Natural killer cell treated with Interleukin-12 subunit alpha and Interleukin-12 subunit beta and Interleukin-15 and Interleukin-18, amount 100 ng/mL, for 72 hours (primary cell): ENCODE data around the gene SUV39H1. TPM values are rescaled to one million over a fixed set of nuclear protein-coding genes. Genes with fewer than 3 reads are reported as not detected.
"Not testable (repeated sequence)": the region's sequence is repeated elsewhere in the genome, so short reads cannot be mapped to it uniquely, and the experiment has no call there.

ENCODE experiments used
- ATAC-seq, 2 donors: fragments of 150-1000 bp; cut with Tn5 transposase in 1 of 2; sonication (Bioruptor Pico), chemical (Tn5 transposase) in 1 of 2; 2 replicates each; pipeline ENCODE4 v1.10.0; 2021
- DNase-seq: peaks from one replicate; pipeline ENCODE4 v3.0.0; 2022; ENCODE audit warnings: low spot score
- H3K27ac Mint-ChIP-seq, 2 donors: 1 replicate in 1 of 2; 2 replicates in 1 of 2; pipeline ENCODE4 v1.8.0; 2022; ENCODE audit warnings: mixed read lengths in 2 of 2, mild to moderate bottlenecking in 1 of 2, moderate library complexity in 1 of 2
- H3K27me3 Mint-ChIP-seq, 2 donors: 1 replicate in 1 of 2; 2 replicates in 1 of 2; pipeline ENCODE4 v1.8.0; 2022; ENCODE audit warnings: mixed read lengths in 2 of 2
- H3K36me3 Mint-ChIP-seq: one replicate; pipeline ENCODE4 v1.8.0; 2022; ENCODE audit warnings: mixed read lengths
- H3K4me1 Mint-ChIP-seq, 2 donors: 1 replicate in 1 of 2; 2 replicates in 1 of 2; pipeline ENCODE4 v1.8.0; 2022; ENCODE audit warnings: low read depth in 2 of 2, mixed read lengths in 2 of 2, mild to moderate bottlenecking in 1 of 2
- H3K4me3 Mint-ChIP-seq: one replicate; pipeline ENCODE4 v1.8.0; 2022; ENCODE audit warnings: mixed read lengths
- H3K9me3 Mint-ChIP-seq: 2 replicates; pipeline ENCODE4 v1.8.0; 2022; ENCODE audit warnings: mixed read lengths
- total RNA-seq, 2 donors: library from RNA; stranded (reverse); gene quantifications; one replicate each; pipeline ENCODE4 v1.2.3, GENCODE V29; 2022

The SUV39H1 gene, protein sequence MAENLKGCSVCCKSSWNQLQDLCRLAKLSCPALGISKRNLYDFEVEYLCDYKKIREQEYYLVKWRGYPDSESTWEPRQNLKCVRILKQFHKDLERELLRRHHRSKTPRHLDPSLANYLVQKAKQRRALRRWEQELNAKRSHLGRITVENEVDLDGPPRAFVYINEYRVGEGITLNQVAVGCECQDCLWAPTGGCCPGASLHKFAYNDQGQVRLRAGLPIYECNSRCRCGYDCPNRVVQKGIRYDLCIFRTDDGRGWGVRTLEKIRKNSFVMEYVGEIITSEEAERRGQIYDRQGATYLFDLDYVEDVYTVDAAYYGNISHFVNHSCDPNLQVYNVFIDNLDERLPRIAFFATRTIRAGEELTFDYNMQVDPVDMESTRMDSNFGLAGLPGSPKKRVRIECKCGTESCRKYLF
- total RNA-seq, result 10 to 100 TPM; 19.2 to 33.8 TPM

GRCh38 chrX:48696301-48696908 lies at the start of gene SUV39H1:
Gene SUV39H1, plus strand, starts transcription at chrX:48696734. Its CDS starts 51 bp downstream, at chrX:48696785.
- peak; percentile 96 for ATAC-seq
- peak within 1 kb of the TSS; percentile 97 for H3K4me3 Mint-ChIP-seq
- peak within 1 kb of the TSS; percentile 88 to 96 for H3K27ac Mint-ChIP-seq
- peaks cover 16 to 26% of the 10 kb centered on the region in 2 donors for H3K4me1 Mint-ChIP-seq
- peaks cover 6% of the 10 kb centered on the region for H3K36me3 Mint-ChIP-seq
- no peaks in the 10 kb centered on the region for H3K9me3 Mint-ChIP-seq
- DNase-seq, result peak; percentile 92
- peaks cover 0 to 3% of the 10 kb centered on the region in 2 donors for H3K27me3 Mint-ChIP-seq

DNA sequence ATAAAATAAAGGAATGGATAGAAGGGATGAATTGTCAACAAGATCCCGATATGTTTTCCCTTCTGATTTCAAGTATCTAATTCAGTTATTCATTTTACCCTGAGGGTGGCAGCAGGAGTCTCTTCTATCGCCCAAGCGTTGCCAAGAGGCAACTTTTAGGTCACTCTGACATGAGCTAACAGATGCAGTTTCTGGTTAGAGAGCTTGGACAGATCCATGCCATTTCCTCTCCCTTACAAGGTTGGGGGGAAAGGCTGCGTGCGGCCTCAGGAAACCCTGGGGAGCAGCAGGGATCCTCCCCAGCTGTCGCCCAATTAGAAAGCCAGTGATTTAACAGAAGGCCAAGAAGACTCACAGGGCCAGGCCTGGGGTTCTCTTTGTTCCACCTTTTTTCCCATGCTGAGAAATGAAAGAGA lies 48.2 kb upstream of the SUV39H1 start:
- Mint-ChIP-seq H3K27ac (no peak overlapping the region), H3K4me3 (no peak overlapping the region), H3K36me3 (no peaks in the 10 kb centered on the region), H3K9me3 (no peaks in the 10 kb centered on the region), H3K4me1 (peaks cover 2 to 9% of the 10 kb centered on the region in 2 donors), H3K27me3 (peaks cover 0 to 6% of the 10 kb centered on the region in 2 donors)
- ATAC-seq, result no peak
- no peak for DNase-seq

GRCh38 chrX:48649102-48649501 lies 47.4 kb upstream of the SUV39H1 start:
- H3K27me3 Mint-ChIP-seq, result peaks cover 4 to 9% of the 10 kb centered on the region in 2 donors
- H3K36me3 Mint-ChIP-seq, result no peaks in the 10 kb centered on the region
- no peaks in the 10 kb centered on the region for H3K9me3 Mint-ChIP-seq
- DNase-seq, result no peak
- no peak overlapping the region for H3K4me3 Mint-ChIP-seq
- ATAC-seq, result no peak
- H3K27ac Mint-ChIP-seq, result no peak overlapping the region
- peaks cover 2 to 9% of the 10 kb centered on the region in 2 donors for H3K4me1 Mint-ChIP-seq

- H3K27ac Mint-ChIP-seq, H3K36me3 Mint-ChIP-seq, H3K4me3 Mint-ChIP-seq, ATAC-seq, DNase-seq, H3K9me3 Mint-ChIP-seq, H3K4me1 Mint-ChIP-seq: not testable (repeated sequence)
- H3K27me3 Mint-ChIP-seq, result peaks cover 6 to 17% of the 10 kb centered on the region in 2 donors
These were observed 44.4 kb upstream of the SUV39H1 start for GRCh38 chrX:48652055-48652579.

GRCh38 chrX:48654746-48655145 lies 41.8 kb upstream of the SUV39H1 start:
- peaks cover 6 to 14% of the 10 kb centered on the region in 2 donors for H3K27me3 Mint-ChIP-seq
- not testable (repeated sequence) for H3K4me1 Mint-ChIP-seq, H3K4me3 Mint-ChIP-seq, DNase-seq, ATAC-seq, H3K27ac Mint-ChIP-seq, H3K9me3 Mint-ChIP-seq, H3K36me3 Mint-ChIP-seq

- not testable (repeated sequence) for H3K9me3 Mint-ChIP-seq, ATAC-seq, H3K4me3 Mint-ChIP-seq, H3K27ac Mint-ChIP-seq, H3K27me3 Mint-ChIP-seq, H3K4me1 Mint-ChIP-seq, H3K36me3 Mint-ChIP-seq, DNase-seq
These were observed 36.8 kb upstream of the SUV39H1 start for GRCh38 chrX:48659686-48660085.

- Mint-ChIP-seq H3K9me3 (no peaks in the 10 kb centered on the region), H3K27me3 (no peaks in the 10 kb centered on the region), H3K36me3 (no peaks in the 10 kb centered on the region), H3K27ac (no peak overlapping the region), H3K4me1 (peaks cover 0 to 5% of the 10 kb centered on the region in 2 donors), H3K4me3 (no peak overlapping the region)
- DNase-seq, result no peak
- ATAC-seq, result no peak
These were observed 33.3 kb upstream of the SUV39H1 start for GRCh38 chrX:48663241-48663640.

- Mint-ChIP-seq H3K36me3 (no peaks in the 10 kb centered on the region), H3K27ac (no peak overlapping the region), H3K27me3 (no peaks in the 10 kb centered on the region), H3K9me3 (no peaks in the 10 kb centered on the region), H3K4me1 (peaks cover 0 to 5% of the 10 kb centered on the region in 2 donors), H3K4me3 (no peak overlapping the region)
- no peak for ATAC-seq
- DNase-seq, result no peak
These were observed 32.4 kb upstream of the SUV39H1 start for GRCh38 chrX:48664156-48664555.

- Mint-ChIP-seq H3K36me3 (no peaks in the 10 kb centered on the region), H3K27ac (no peak overlapping the region), H3K4me3 (no peak overlapping the region), H3K4me1 (peaks cover 0 to 5% of the 10 kb centered on the region in 2 donors), H3K9me3 (no peaks in the 10 kb centered on the region), H3K27me3 (no peaks in the 10 kb centered on the region)
- ATAC-seq (no peak), DNase-seq (no peak)
These were observed 30.5 kb upstream of the SUV39H1 start for GRCh38 chrX:48665991-48666390.

DNA sequence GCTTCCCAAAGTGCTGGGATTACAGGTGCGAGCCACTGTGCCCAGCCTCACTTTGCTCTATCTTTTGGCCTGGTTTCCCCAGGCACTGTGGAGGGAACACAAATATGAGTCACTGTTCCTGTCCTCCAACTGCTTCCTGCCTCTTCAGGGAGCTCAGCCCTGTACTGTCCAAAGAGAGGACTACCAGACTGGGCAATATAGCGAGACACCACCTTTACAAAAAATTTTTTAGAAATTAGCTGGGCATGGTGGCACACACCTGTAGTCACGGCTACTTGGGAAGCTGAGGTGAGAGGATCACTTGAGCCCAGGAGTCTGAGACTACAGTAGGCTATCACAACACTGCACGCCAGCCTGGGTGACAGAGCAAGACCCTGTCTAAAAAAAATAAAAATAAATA lies 29.9 kb upstream of the SUV39H1 start:
- Mint-ChIP-seq H3K9me3 (no peaks in the 10 kb centered on the region), H3K36me3 (no peaks in the 10 kb centered on the region), H3K4me1 (no peaks in the 10 kb centered on the region), H3K27ac (no peak overlapping the region), H3K27me3 (no peaks in the 10 kb centered on the region), H3K4me3 (no peak overlapping the region)
- no peak for ATAC-seq
- no peak for DNase-seq

- ATAC-seq, result no peak
- Mint-ChIP-seq H3K36me3 (no peaks in the 10 kb centered on the region), H3K4me1 (no peaks in the 10 kb centered on the region), H3K27ac (no peak overlapping the region), H3K9me3 (no peaks in the 10 kb centered on the region), H3K27me3 (no peaks in the 10 kb centered on the region), H3K4me3 (no peak overlapping the region)
- no peak for DNase-seq
These were observed 29.0 kb upstream of the SUV39H1 start for GRCh38 chrX:48667509-48667908.

GRCh38 chrX:48668187-48668586 lies 28.3 kb upstream of the SUV39H1 start:
- H3K27ac Mint-ChIP-seq, H3K4me1 Mint-ChIP-seq, H3K9me3 Mint-ChIP-seq, H3K27me3 Mint-ChIP-seq, ATAC-seq, H3K36me3 Mint-ChIP-seq, DNase-seq, H3K4me3 Mint-ChIP-seq: not testable (repeated sequence)

DNA sequence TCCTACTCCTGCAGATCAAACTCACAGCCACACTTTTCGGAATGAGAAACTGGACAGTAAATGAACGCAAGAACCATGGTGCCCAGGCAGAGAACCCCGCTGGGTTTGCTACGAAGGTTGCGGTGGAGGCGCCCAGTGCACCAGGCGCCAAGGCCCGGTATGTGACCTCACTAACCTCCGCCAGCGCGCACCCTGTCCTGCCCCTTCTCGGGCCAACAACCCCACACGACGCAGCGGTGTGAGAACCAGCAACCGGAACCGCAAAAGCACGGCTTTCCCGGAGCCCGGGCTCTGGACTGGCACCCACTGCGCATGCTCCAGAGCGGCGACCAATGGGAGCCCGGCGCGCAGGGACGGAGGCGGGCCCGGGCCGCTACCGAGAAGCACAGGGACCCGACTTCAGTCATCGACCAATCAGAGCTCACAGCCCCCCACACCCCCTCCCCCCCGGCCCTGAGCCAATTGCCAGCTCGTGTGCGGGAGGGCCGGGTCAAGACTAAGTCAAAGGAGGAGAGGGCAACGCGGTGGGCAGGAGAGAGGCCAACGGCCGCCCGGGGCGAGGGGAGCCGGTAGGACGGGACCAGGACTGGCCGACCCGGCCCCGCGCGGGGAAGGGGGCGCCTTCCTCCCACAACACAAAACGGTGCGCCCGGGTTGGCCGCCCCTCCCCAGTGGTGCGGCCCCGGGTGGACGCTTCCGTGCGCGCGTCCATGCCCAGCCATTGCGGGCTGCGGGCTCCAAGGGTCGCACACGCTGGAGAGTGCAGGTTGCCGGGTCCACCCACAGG lies 20.2 kb upstream of the SUV39H1 start:
- Mint-ChIP-seq H3K27ac (peak overlapping the region; percentile 87 to 88), H3K4me1 (peaks cover 5 to 23% of the 10 kb centered on the region in 2 donors), H3K9me3 (no peaks in the 10 kb centered on the region), H3K36me3 (no peaks in the 10 kb centered on the region), H3K4me3 (peak overlapping the region; percentile 89), H3K27me3 (no peaks in the 10 kb centered on the region)
- peak; percentile 94 for DNase-seq
- peak; percentile 97 to 98 for ATAC-seq
